Measurements from ENCODE around the gene EIF4A3. TPM values are rescaled to one million over a fixed set of nuclear protein-coding genes. Genes with fewer than 3 reads are reported as not detected.
A peak's percentile ranks its signal among the peaks of the same experiment; 100 is the strongest.

Gene EIF4A3
- total and polyA plus RNA-seq, 9 donors, result 71.2 to 114 (median 87.8) TPM

- intact Hi-C loops (cut with DNase I), result loop anchor here in 1 of 4 donors (10.0 kb wide), 1 partner anchor 170 kb away; no protein-coding TSS in a partner anchor
- DNase-seq, result peak in 1 of 5 donors; percentile 16
- 78 to 84% (median 79%) methylated on average over 12 to 14 of the region's 14 CpGs for WGBS, 3 donors
- no peak overlapping the region for H3K4me3 ChIP-seq
- no peaks in the 10 kb centered on the region for H3K36me3 ChIP-seq
- TF ChIP-seq CTCF (IDR thresholded peaks at IDR 0.05) (no peak), EP300 (IDR thresholded peaks at IDR 0.05) (no peak), POLR2A (IDR thresholded peaks at IDR 0.05) (no peak)
- H3K4me1 ChIP-seq (ENCODE audit: insufficient read depth), result no peaks in the 10 kb centered on the region
- H3K27me3 ChIP-seq, result no peaks in the 10 kb centered on the region
- no peak overlapping the region for H3K27ac ChIP-seq
- no peaks in the 10 kb centered on the region for H3K9me3 ChIP-seq
Observed at GRCh38 chr17:80195141-80195540, 48.2 kb upstream of the EIF4A3 start.

DNA sequence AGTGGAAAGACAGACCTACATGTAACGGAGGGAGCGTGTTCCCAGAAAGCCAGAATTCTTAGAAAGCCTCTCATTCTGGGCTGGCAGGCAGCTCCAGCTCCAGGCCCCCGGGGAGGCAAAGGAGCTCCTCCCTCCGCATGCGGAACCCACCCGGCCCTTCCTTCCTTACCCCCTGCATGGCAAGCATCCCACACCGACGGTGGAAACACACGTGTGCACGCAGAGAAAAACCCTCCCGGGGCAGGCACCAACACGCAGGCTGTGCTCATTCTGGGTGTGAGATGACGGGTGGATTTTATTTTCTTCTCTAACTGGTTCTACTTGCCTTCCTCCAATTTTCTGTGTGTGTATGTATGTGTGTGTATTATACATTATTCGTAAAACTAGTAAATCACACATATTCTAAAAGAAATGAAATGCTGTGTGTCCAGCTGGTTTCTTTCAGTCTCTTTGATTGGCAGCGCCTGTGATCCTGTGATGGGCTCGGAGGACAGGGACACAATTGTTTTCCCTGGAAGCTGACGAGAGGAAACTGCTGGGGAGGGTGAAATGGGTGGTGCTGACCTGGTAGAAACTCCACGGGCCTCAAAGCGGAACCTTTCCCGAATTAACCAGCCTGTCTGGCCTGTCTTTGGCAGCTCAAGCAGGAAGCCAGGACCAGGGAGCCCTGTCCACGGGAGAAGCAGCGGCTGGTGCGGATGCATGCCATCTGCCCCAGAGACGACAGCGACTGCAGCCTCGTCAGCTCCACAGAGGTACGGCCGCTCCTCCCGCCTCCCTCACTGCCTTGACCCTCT, 45.1 kb upstream of the EIF4A3 start:
- intact Hi-C loops (cut with DNase I), result loop anchor here in 1 of 4 donors (10.0 kb wide), 1 partner anchor 173 kb away; no protein-coding TSS in a partner anchor
- H3K4me3 ChIP-seq, result no peak overlapping the region
- H3K36me3 ChIP-seq, result no peaks in the 10 kb centered on the region
- WGBS, 3 donors, result 50 to 59% (median 53%) methylated on average over 29 of the region's 29 CpGs
- no peaks in the 10 kb centered on the region for H3K9me3 ChIP-seq
- H3K4me1 ChIP-seq (ENCODE audit: insufficient read depth), result no peaks in the 10 kb centered on the region
- TF ChIP-seq POLR2A (IDR thresholded peaks at IDR 0.05) (no peak), CTCF (IDR thresholded peaks at IDR 0.05) (no peak), EP300 (IDR thresholded peaks at IDR 0.05) (no peak)
- H3K27ac ChIP-seq, result no peak overlapping the region
- no peaks in the 10 kb centered on the region for H3K27me3 ChIP-seq
- no peak for DNase-seq

DNA sequence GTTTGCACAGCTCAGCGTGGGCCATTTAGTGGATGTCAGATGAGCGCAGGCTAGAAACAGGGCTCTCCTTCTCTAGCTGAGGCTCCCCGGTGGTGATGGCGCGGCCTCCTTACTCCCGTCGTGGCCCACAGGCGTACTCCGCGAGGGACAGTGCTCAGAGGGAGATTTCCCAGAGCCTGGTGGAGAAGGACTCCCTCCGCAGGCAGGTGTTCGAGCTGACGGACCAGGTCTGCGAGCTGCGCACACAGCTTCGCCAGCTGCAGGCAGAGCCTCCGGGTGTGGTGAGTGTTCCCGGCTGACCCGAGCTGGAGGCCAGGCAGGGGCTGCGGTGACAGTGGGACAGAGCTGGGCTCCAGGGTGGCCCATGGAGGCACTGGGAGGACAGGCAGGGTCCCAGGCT, 44.3 kb upstream of the EIF4A3 start:
- no peaks in the 10 kb centered on the region for H3K27me3 ChIP-seq
- 85 to 89% (median 85%) methylated on average over 20 of the region's 20 CpGs for WGBS, 3 donors
- H3K36me3 ChIP-seq, result no peaks in the 10 kb centered on the region
- DNase-seq, result no peak
- no peaks in the 10 kb centered on the region for H3K9me3 ChIP-seq
- intact Hi-C loops (cut with DNase I), result loop anchor here in 1 of 4 donors (10.0 kb wide), 1 partner anchor 174 kb away; no protein-coding TSS in a partner anchor
- no peak overlapping the region for H3K27ac ChIP-seq
- no peak overlapping the region for H3K4me3 ChIP-seq
- TF ChIP-seq CTCF (IDR thresholded peaks at IDR 0.05) (no peak), POLR2A (IDR thresholded peaks at IDR 0.05) (no peak), EP300 (IDR thresholded peaks at IDR 0.05) (no peak)
- H3K4me1 ChIP-seq (ENCODE audit: insufficient read depth), result no peaks in the 10 kb centered on the region

DNA sequence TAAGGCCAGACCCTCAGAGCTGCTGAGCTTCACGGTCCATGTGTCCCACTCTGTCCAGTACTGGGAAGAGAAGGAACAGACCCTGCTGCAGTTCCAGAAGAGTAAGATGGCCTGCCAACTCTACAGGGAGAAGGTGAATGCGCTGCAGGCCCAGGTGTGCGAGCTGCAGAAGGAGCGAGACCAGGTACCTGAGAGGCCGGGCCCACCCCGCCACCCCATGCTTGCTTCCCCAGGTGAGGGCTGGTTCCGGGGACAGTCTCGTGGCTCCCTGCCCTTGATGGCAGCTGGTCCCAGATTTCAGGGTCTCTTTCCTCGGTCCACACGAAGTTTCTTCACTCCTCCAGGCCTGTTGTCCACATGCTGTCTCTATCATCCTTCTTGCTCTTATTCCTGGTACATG, 43.8 kb upstream of the EIF4A3 start:
- Histone ChIP-seq H3K27me3 (no peaks in the 10 kb centered on the region), H3K36me3 (no peaks in the 10 kb centered on the region), H3K9me3 (no peaks in the 10 kb centered on the region), H3K4me3 (no peak overlapping the region), H3K4me1 (ENCODE audit: insufficient read depth) (no peaks in the 10 kb centered on the region), H3K27ac (no peak overlapping the region)
- WGBS, 3 donors, result 84 to 89% (median 87%) methylated on average over 10 of the region's 10 CpGs
- no peak for DNase-seq
- intact Hi-C loops (cut with DNase I), result loop anchor here in 1 of 4 donors (10.0 kb wide), 1 partner anchor 174 kb away; no protein-coding TSS in a partner anchor
- TF ChIP-seq EP300 (IDR thresholded peaks at IDR 0.05), result no peak
- no peak for TF ChIP-seq CTCF (IDR thresholded peaks at IDR 0.05)
- TF ChIP-seq POLR2A (IDR thresholded peaks at IDR 0.05), result no peak

All from ovary (tissue), 9 donors.